Caco-2 (cell line): ENCODE measurements around the gene BCL2L2. TPM values are rescaled to one million over a fixed set of nuclear protein-coding genes. Genes with fewer than 3 reads are reported as not detected.

Experiments used
- BruUV-seq: library from RNA; stranded (reverse); fragments of 400-500 nt; replicated peaks from 2 replicates; lab custom pipeline; 2021; lab: Mats Ljungman, UMichigan
- CTCF ChIA-PET: fragments of 300-600 bp; sonication (Branson Sonifier 250); formaldehyde crosslinking; loops from one replicate; lab custom pipeline; 2022; ENCODE audit warnings: antibody characterized with exemption; lab: Charles Lee
- POLR2A ChIA-PET: fragments of 300-600 bp; sonication (Branson Sonifier 250); formaldehyde crosslinking; loops from one replicate; lab custom pipeline; 2022; ENCODE audit warnings: antibody characterized with exemption; lab: Charles Lee
- DNase-seq, 2 experiments: peaks; one replicate each; pipeline versions ENCODE4 v3.0.0 to v3.0.0-alpha.2; 2020 to 2022
- H3K27me3 ChIP-seq: replicated peaks from 2 replicates; pipeline ENCODE4 v1.6.0; 2011; ENCODE audit warnings: low read length; ENCODE audit not compliant: control insufficient read depth, insufficient read depth
- H3K36me3 ChIP-seq: 2 replicates; pipeline ENCODE4 v1.5.1; 2011; ENCODE audit warnings: low read length; ENCODE audit not compliant: control insufficient read depth, insufficient read depth
- H3K4me1 ChIP-seq: fragments of 250-450 bp; sonication (Bioruptor Pico); 2 replicates; pipeline ENCODE4 v1.5.1; 2020; ENCODE audit warnings: mild to moderate bottlenecking
- H3K4me3 ChIP-seq: 2 replicates; pipeline ENCODE4 v1.5.1; 2011; ENCODE audit warnings: low read depth, mild to moderate bottlenecking, control low read depth, low read length
- H3K9me3 ChIP-seq: fragments of 250-450 bp; sonication (Bioruptor Pico); 2 replicates; pipeline ENCODE4 v1.5.1; 2020; ENCODE audit warnings: mild to moderate bottlenecking, moderate library complexity
- H3K27ac Mint-ChIP-seq: one replicate; pipeline ENCODE4 v1.8.0; 2022; ENCODE audit warnings: mixed read lengths; ENCODE audit not compliant: unreplicated experiment
- H3K27me3 Mint-ChIP-seq: one replicate; pipeline ENCODE4 v1.8.0; 2022; ENCODE audit warnings: mixed read lengths; ENCODE audit not compliant: insufficient read depth, unreplicated experiment
- H3K36me3 Mint-ChIP-seq: one replicate; pipeline ENCODE4 v1.8.0; 2022; ENCODE audit warnings: mild to moderate bottlenecking, mixed read lengths; ENCODE audit not compliant: insufficient read depth, unreplicated experiment
- H3K4me1 Mint-ChIP-seq: one replicate; pipeline ENCODE4 v1.8.0; 2022; ENCODE audit warnings: low read depth, mixed read lengths; ENCODE audit not compliant: unreplicated experiment
- H3K4me3 Mint-ChIP-seq: one replicate; pipeline ENCODE4 v1.8.0; 2022; ENCODE audit warnings: mild to moderate bottlenecking, moderate library complexity, mixed read lengths; ENCODE audit not compliant: unreplicated experiment
- H3K9me3 Mint-ChIP-seq: one replicate; pipeline ENCODE4 v1.8.0; 2022; ENCODE audit warnings: mixed read lengths; ENCODE audit not compliant: unreplicated experiment
- CTCF ChIP-seq, 2 experiments: fragments of 200-600 bp in 1 of 2; IDR thresholded peaks; 1 replicate in 1 of 2; 2 replicates in 1 of 2; pipeline versions ENCODE4 v1.5.1 to v1.8.0; 2011 to 2022; ENCODE audit warnings: antibody characterized with exemption in 1 of 2, control low read depth in 1 of 2, inconsistent platforms in 1 of 2, low read depth in 1 of 2, low read length in 1 of 2, mild to moderate bottlenecking in 1 of 2, moderate library complexity in 1 of 2; ENCODE audit not compliant: insufficient read depth in 1 of 2, severe bottlenecking in 1 of 2, unreplicated experiment in 1 of 2
- intact Hi-C: fragments of 100-400 bp; cut with micrococcal nuclease; formaldehyde crosslinking; loops from one replicate; pipeline ENCODE4 v1.10.0; 2022; ENCODE audit not compliant: unreplicated experiment
- total RNA-seq: library from RNA; stranded (reverse); gene quantifications from 2 replicates; pipeline ENCODE4 v1.2.3, GENCODE V29; 2022

BCL2L2 gene
- total RNA-seq, 1 experiment from 2014 or later: 20.8 TPM

GRCh38 chr14:23356662-23357061, 50.0 kb downstream of the BCL2L2 start:
- Mint-ChIP-seq H3K9me3 (no peaks in the 10 kb centered on the region), H3K36me3 (no peaks in the 10 kb centered on the region), H3K27me3 (peaks cover 14% of the 10 kb centered on the region), H3K27ac (no peak overlapping the region), H3K4me1 (peaks cover 6% of the 10 kb centered on the region), H3K4me3 (no peak overlapping the region)
- CTCF ChIA-PET: no interaction called here
- no peak overlapping the region for H3K4me3 ChIP-seq
- no peaks in the 10 kb centered on the region for H3K27me3 ChIP-seq
- intact Hi-C loops: no loop called here
- no peak for TF ChIP-seq CTCF (IDR thresholded peaks at IDR 0.05; ENCODE audit: insufficient read depth in 1 of 2, low read depth in 1 of 2, low read length in 1 of 2, severe bottlenecking in 1 of 2, unreplicated experiment in 1 of 2)
- H3K4me1 ChIP-seq: 0 out of 2 replicates have a peak, but pooled peaks cover 3% of the 10 kb centered on the region
- H3K9me3 ChIP-seq: no peaks in the 10 kb centered on the region
- no TSS peak for BruUV-seq
- no peaks in the 10 kb centered on the region for H3K36me3 ChIP-seq
- DNase-seq: no peak
- POLR2A ChIA-PET: no interaction called here

GRCh38 chr14:23357261-23357660, 50.6 kb downstream of the BCL2L2 start:
- ChIA-PET CTCF (interaction anchor here (1.2 kb wide), 1 partner anchor 12 kb away, joined by 3 read pairs; no protein-coding TSS in a partner anchor), POLR2A (no interaction called here)
- H3K4me1 Mint-ChIP-seq: peaks cover 6% of the 10 kb centered on the region
- H3K4me3 Mint-ChIP-seq: no peak overlapping the region
- DNase-seq: no peak
- H3K4me3 ChIP-seq: no peak overlapping the region
- no TSS peak for BruUV-seq
- H3K27me3 Mint-ChIP-seq: peaks cover 14% of the 10 kb centered on the region
- no peaks in the 10 kb centered on the region for H3K27me3 ChIP-seq
- H3K9me3 ChIP-seq: no peaks in the 10 kb centered on the region
- TF ChIP-seq CTCF (IDR thresholded peaks at IDR 0.05; ENCODE audit: insufficient read depth in 1 of 2, low read depth in 1 of 2, low read length in 1 of 2, severe bottlenecking in 1 of 2, unreplicated experiment in 1 of 2): no peak
- H3K27ac Mint-ChIP-seq: no peak overlapping the region
- intact Hi-C loops: no loop called here
- H3K4me1 ChIP-seq: 0 out of 2 replicates have a peak, but pooled peaks cover under 1% of the 10 kb centered on the region
- no peaks in the 10 kb centered on the region for H3K36me3 ChIP-seq
- no peaks in the 10 kb centered on the region for H3K9me3 Mint-ChIP-seq
- H3K36me3 Mint-ChIP-seq: no peaks in the 10 kb centered on the region

GRCh38 chr14:23358042-23358441, 51.4 kb downstream of the BCL2L2 start:
- Histone ChIP-seq H3K4me3 (no peak overlapping the region), H3K4me1 (no peaks in the 10 kb centered on the region), H3K36me3 (no peaks in the 10 kb centered on the region), H3K27me3 (no peaks in the 10 kb centered on the region), H3K9me3 (no peaks in the 10 kb centered on the region)
- DNase-seq: no peak
- CTCF ChIA-PET: interaction anchor here (1.2 kb wide), 1 partner anchor 13 kb away, joined by 3 read pairs; no protein-coding TSS in a partner anchor
- H3K4me1 Mint-ChIP-seq: peaks cover 5% of the 10 kb centered on the region
- no peak for TF ChIP-seq CTCF (IDR thresholded peaks at IDR 0.05; ENCODE audit: insufficient read depth in 1 of 2, low read depth in 1 of 2, low read length in 1 of 2, severe bottlenecking in 1 of 2, unreplicated experiment in 1 of 2)
- H3K27ac Mint-ChIP-seq: no peak overlapping the region
- H3K27me3 Mint-ChIP-seq: peaks cover 14% of the 10 kb centered on the region
- H3K36me3 Mint-ChIP-seq: no peaks in the 10 kb centered on the region
- intact Hi-C loops: no loop called here
- BruUV-seq: no TSS peak
- POLR2A ChIA-PET: no interaction called here
- H3K4me3 Mint-ChIP-seq: no peak overlapping the region
- no peaks in the 10 kb centered on the region for H3K9me3 Mint-ChIP-seq
